Dermis microvascular lymphatic vessel endothelial cell (primary cell): ENCODE results near the gene IL17RB. TPM values are rescaled to one million over a fixed set of nuclear protein-coding genes. Genes with fewer than 3 reads are reported as not detected.

Source experiments
- DNase-seq, 2 donors: peaks; one replicate each; pipeline versions ENCODE4 v3.0.0 to v3.0.0-alpha.2; 2010; ENCODE audit warnings: low read depth in 2 of 2
- total RNA-seq: library from RNA; depleted of rRNA; stranded (reverse); fragments of >200 nt; gene quantifications from 2 replicates; pipeline ENCODE4 v1.2.1, GENCODE V29; 2014

IL17RB gene
- total RNA-seq, 1 donor from 2014 or later, result 0.13 TPM

- no peak for DNase-seq
Measured at GRCh38 chr3:53860196-53860595, 13.8 kb downstream of the IL17RB start.

- DNase-seq, result no peak
Measured at GRCh38 chr3:53862241-53862640, 15.9 kb downstream of the IL17RB start.

- DNase-seq, result no peak
Measured at GRCh38 chr3:53863145-53863544, 16.8 kb downstream of the IL17RB start.

GRCh38 chr3:53865732-53866499 lies 19.5 kb downstream of the IL17RB start:
- DNase-seq, result no peak

- DNase-seq, result peak in 1 of 2 donors; percentile 11
Measured at GRCh38 chr3:53880396-53881345, 34.3 kb downstream of the IL17RB start.

- peak; percentile 69 to 90 for DNase-seq
Measured at GRCh38 chr3:53881691-53882593, 35.6 kb downstream of the IL17RB start, which contains the start of gene ACTR8. TSS of gene ACTR8 (minus strand) at chr3:53882152. CDS start at chr3:53882101, 51 bp downstream.

- no peak for DNase-seq
Measured at GRCh38 chr3:53883008-53883407, 36.6 kb downstream of the IL17RB start.

GRCh38 chr3:53884623-53885022 lies 38.3 kb downstream of the IL17RB start:
- DNase-seq, result no peak

GRCh38 chr3:53885239-53885638 lies 38.9 kb downstream of the IL17RB start:
- no peak for DNase-seq

- DNase-seq, result no peak
Measured at GRCh38 chr3:53887446-53887845, 41.1 kb downstream of the IL17RB start.

- no peak for DNase-seq
Measured at GRCh38 chr3:53888232-53888631, 41.9 kb downstream of the IL17RB start.

GRCh38 chr3:53890726-53891475 lies 44.5 kb downstream of the IL17RB start:
- peak; percentile 48 to 80 for DNase-seq

GRCh38 chr3:53891497-53892285 lies 45.3 kb downstream of the IL17RB start, which contains the start of gene SELENOK:
TSS of gene SELENOK (minus strand) at chr3:53891859.
- DNase-seq, result peak; percentile 99 to 100

- DNase-seq, result no peak
Measured at GRCh38 chr3:53892286-53892637, 45.9 kb downstream of the IL17RB start.

- no peak for DNase-seq
Measured at GRCh38 chr3:53899750-53900149, 53.4 kb downstream of the IL17RB start.

- DNase-seq, result no peak
Measured at GRCh38 chr3:53900666-53901331, 54.4 kb downstream of the IL17RB start.

- DNase-seq, result no peak
Measured at GRCh38 chr3:53902067-53902466, 55.7 kb downstream of the IL17RB start.

- DNase-seq, result no peak
Measured at GRCh38 chr3:53902711-53903110, 56.3 kb downstream of the IL17RB start.

- no peak for DNase-seq
Measured at GRCh38 chr3:53913401-53913800, 67.0 kb downstream of the IL17RB start.
